GM19395 (cell line): Measurements from ENCODE around the gene RBM38.
"Not testable (repeated sequence)": the region's sequence is repeated elsewhere in the genome, so short reads cannot be mapped to it uniquely, and the experiment has no call there.

Experiments used
- ATAC-seq: cut with Tn5 transposase; IDR thresholded peaks from one replicate; pipeline ENCODE4 v1.9.1; 2021; ENCODE audit warnings: mild to moderate bottlenecking, moderate library complexity; ENCODE audit not compliant: unreplicated experiment

The RBM38 gene

GRCh38 chr20:57390604-57391438 lies at the start of gene RBM38:
TSS of gene RBM38 (plus strand) at chr20:57391396. CDS start at chr20:57391582, 186 bp downstream.
- peak; percentile 42 for ATAC-seq

DNA sequence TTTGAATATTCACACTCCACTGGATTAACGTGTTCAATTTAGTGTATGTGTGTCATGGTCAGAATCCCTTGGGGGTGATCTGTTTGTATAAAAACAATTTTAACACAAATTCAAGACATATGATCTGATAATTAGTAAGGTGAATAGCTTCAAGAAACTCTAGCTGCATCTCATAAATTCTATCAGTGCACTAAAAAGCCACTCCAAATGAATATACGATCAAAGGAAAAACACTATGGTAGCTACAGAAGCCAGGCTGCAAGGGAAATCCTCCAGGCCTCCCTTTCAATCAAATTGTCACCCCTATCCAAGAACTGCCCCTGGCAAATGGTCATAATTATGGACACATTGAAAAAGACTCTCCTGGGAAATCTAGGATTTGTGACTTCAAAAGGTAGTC lies 49.5 kb upstream of the RBM38 start:
- no peak for ATAC-seq

DNA sequence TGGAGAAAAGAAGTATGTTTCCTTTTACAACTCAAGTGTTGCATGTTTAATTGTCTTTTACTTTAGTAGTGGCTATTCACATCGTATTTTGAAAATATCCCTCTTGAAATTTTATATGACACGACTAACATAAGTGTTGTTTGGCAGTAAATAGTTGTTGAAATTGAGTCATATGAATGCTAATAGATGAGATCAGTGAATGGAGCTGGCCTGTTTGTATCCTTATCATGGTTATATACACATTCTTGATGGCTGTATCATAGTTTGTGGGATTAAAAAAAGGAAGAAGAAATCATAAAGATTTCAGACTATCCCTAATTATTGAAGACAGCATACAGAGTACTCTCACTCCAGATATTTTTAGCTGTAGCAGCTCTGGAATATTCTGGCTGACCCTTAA lies 48.4 kb upstream of the RBM38 start:
- ATAC-seq, result no peak

DNA sequence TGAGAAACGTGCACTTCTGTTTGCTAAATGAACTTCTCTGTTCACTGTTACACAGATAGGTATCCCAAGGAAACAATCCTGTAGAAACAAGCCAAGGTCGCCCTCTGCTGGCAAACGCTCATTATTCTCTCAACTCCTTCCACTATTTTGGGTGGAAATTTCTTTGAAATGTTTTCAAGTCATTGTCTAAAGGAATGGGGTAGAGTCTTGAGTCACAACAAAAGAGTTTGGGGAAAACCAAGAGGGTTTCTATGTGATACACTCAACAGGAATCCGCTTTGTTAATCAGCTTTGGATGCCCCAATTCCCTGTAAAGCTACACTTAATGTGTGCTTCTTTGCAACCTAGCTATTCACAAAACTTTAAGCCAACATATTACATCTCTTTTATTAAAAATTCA lies 44.7 kb upstream of the RBM38 start:
- no peak for ATAC-seq

DNA sequence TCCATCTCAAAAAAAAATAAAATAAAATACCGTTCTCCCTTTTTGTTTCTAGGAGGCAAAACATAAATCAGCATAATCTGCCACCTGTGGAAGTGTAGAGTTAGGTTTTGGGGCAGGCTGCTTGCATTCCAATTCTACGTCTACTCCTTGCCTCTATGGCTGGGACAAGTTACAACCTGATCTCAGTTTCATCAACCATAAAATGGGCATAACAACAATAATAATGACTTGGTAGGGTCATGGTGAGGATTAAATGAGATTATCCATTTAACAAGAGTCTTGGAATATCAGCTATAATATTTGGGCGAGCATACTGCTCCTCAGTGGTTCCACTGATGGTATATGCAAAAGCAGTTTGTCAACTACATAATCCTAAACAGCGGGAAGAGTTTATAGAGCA lies 43.8 kb upstream of the RBM38 start:
- ATAC-seq, result no peak

DNA sequence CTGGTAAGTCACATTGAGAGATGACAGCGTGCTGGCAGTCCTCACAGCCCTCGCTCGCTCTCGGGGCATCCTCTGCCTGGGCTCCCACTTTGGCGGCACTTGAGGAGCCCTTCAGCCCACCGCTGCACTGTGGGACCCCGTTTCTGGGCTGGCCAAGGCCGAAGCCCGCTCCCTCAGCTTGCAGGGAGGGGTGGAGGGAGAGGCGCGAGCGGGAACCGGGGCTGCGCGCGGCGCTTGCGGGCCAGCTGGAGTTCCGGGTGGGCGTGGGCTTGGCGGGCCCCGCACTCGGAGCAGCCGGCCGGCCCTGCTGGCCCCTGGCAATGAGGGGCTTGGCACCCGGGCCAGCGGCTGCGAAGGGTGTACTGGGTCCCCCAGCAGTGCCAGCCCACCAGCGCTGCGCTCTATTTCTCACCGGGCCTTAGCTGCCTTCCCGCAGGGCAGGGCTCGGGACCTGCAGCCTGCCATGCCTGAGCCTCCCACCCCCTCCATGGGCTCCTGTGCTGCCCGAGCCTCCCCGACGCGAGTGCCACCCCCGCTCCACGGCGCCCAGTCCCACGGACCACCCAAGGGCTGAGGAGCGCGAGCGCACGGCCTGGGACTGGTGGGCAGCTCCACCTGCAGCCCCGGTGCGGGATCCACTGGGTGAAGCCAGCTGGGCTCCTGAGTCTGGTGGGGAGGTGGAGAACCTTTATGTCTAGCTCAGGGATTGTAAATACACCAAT lies 42.8 kb upstream of the RBM38 start:
- not testable (repeated sequence) for ATAC-seq

DNA sequence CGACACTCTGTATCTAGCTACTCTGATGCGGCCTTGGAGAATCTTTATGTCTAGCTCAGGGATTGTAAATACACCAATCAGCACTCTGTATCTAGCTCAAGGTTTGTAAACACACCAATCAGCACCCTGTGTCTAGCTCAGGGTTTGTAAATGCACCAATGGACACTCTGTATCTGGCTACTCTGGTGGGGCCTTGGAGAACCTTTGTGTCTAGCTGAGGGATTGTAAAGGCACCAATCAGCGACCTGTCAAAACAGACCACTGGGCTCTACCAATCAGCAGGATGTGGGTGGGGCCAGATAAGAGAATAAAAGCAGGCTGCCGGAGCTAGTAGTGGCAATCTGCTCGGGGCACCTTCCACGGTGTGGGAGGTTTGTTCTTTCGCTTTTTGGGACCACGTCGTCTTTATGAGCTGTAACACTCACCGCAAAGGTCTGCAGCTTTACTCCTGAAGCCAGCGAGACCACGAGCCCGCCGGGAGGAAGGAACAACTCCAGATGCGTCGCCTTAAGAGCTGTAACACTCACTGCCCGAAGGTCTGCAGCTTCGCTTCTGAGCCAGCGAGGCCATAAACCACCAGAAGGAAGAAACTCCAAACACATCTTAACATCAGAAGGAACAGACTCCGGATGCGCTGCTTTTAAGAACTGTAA lies 42.1 kb upstream of the RBM38 start:
- ATAC-seq, result not testable (repeated sequence)

GRCh38 chr20:57350081-57350710 lies 41.0 kb upstream of the RBM38 start:
- no peak for ATAC-seq

- not testable (repeated sequence) for ATAC-seq
These were observed 40.5 kb upstream of the RBM38 start for GRCh38 chr20:57350726-57351041.

- ATAC-seq, result peak; percentile 86
These were observed 40.0 kb upstream of the RBM38 start, which contains the start of gene RAE1 for GRCh38 chr20:57351042-57351783. TSS of gene RAE1 (plus strand) at chr20:57351255. CDS start at chr20:57354039, 2,784 bp downstream.

DNA sequence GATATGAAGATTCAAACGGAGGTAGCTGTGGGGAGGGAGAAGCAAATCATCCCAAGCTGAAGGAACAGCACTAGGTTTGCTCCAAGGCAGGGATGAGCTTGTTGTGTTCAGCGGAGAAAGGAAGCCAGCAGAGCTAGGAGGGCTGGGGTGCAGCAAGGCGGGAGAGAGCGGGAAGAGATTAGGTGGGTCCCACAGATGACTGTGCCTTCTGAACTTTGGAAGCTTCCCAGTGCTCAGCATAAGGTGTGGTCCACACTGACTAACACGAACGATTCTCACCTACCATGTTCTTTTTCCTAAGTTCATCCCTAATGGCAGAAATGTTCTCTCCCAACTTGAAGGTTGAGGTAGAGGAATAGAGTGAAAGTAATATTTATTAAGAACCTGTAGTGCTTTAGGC lies 38.9 kb upstream of the RBM38 start:
- no peak for ATAC-seq

DNA sequence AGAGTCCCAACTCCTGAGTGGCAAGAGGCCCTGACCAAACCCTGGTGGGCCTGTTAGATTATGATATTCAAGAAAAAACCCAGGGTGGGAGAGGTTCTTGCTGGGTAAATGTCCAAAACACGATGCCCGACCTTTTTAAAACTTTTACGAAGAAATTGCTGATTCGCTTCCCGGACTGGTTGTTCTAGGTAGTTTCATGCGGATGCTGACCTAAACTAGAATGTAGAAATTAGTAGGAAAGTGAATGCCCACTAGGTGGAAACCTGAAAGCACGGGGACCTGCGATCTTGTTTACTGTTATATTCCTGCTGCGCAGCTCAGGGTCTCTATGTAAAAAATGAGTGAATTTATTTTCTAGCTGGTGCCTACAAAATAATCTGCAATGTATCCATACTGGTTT lies 37.8 kb upstream of the RBM38 start:
- no peak for ATAC-seq

DNA sequence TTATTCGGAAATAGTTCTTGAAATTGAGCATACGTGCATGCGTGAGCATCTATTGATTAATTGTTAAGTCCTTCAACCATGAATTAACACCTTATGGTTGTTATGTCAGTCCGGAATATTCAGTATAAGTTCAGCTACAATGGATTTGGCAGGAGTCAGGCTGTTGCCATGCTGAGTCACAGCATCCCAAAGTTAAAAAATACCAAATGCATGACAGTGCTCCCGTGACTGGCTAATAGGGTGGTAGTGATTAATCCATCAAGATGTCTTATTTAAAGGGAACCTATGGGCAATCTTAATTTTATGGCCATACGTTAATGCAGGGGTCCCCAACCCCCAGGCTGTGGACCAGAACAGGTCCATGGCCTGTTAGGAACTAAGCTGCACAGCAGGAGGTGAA lies 29.7 kb upstream of the RBM38 start:
- ATAC-seq, result no peak

DNA sequence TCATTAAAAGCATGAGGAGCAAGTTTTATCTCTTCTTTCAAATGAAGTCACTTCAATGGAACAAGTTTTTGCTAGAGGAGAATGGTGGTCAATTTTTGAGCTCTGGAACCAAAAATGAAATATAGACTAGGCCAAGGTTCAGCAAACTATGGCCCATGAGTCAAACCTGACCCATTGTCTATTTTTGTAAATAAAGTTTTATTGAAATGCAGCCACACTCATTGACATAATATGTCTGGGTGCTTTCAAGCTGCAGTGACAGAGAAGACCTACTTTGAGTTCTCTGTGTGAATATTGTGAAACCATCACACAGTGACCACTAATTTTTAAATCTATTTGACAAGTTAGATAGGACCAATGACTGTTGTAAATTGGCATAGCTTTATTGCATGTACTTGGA lies 26.7 kb upstream of the RBM38 start:
- no peak for ATAC-seq

- no peak for ATAC-seq
These were observed 21.6 kb upstream of the RBM38 start for GRCh38 chr20:57369596-57369995.

DNA sequence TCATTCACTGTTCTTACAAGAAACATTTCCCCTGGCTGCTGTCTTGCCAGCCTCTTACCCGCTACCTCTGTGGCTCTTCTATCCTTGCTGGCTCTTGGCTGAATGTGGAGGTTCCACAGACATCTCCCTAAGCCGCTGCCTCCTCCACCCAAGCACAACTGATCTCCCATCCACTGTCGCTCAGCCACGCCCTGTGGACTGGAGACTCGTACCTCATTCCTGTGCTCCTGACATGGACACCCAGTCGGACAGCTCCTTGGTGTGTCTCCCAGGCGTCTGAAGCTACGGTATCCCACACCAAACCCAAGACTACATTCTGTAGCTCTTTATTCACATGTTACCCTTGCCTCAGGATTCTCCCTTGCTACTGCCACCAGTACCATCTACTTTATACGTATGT lies 20.9 kb upstream of the RBM38 start:
- no peak for ATAC-seq

DNA sequence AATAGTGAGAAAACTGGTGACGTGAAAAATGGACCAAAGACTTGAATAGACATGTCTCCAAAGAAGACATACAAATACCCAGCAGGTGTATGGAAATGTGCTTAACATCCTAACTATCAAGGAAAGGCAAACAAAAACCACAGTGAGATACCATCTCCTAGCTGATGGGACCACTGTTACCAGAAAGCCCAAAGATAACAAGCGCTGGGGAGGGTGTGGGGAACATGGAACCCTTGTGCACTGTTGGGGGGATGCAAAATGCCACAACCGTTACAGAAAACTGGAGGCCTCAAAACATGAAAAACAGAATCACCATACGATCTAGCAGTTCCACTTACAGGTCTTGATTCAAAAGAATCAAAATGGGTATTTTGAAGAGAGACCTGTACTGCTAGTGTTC lies 19.8 kb upstream of the RBM38 start:
- ATAC-seq, result no peak

DNA sequence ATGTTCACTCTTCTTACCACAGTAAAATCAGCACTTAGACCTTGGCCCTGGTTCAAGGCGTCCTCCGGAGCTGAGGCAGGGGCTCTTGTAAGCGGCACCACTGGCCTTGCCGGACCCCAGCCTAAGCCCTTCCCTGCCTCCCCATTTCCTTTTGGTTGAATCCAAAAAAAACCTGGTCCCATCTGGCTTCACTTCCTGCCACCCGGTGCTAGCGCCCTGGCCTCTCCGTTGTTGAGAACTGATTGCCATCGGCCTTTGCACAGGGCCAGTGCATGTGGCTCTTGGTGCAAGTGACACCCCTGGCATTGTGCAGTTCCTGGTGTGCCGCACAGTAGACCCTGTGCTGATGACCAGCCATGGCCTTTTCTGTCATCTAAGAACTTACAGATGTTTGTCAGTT lies 19.0 kb upstream of the RBM38 start:
- ATAC-seq, result no peak

DNA sequence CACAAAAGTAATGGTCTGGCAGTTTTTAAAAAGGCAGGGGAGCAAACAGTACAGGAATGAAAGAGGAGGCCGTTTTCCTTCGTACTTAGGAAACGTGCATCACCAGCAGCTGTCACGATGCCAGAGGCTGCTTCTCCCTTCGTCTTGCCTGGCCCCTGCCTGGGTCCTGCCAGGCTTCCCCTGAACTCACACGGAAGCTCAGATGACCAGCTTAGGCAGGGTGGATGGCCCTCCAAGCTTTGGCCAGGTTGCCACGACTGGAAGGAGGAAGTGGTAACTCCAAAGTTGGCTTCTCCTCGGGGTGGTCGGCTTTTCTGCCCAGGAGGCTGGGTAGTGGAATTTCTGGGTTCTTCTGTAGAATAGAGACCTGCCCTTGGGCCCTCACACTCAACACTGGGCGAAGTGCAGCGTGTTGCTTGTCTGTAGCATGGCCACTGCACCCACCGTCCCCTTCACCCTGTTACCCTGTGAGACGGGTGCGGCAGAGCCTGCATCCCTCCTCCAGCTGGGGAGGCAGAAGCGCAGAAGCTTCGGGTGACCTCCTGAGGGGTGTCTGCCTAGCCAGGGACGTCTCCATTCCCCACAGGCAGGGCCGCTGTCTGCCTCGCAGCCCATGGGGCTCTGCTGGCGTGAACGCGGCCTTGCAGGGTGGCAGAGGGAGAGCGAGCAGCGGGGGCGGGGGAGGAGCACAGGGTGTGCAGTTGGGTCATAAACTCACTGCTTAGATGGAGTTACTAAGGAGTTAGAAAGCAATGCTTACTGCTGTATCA lies 18.4 kb upstream of the RBM38 start:
- no peak for ATAC-seq

DNA sequence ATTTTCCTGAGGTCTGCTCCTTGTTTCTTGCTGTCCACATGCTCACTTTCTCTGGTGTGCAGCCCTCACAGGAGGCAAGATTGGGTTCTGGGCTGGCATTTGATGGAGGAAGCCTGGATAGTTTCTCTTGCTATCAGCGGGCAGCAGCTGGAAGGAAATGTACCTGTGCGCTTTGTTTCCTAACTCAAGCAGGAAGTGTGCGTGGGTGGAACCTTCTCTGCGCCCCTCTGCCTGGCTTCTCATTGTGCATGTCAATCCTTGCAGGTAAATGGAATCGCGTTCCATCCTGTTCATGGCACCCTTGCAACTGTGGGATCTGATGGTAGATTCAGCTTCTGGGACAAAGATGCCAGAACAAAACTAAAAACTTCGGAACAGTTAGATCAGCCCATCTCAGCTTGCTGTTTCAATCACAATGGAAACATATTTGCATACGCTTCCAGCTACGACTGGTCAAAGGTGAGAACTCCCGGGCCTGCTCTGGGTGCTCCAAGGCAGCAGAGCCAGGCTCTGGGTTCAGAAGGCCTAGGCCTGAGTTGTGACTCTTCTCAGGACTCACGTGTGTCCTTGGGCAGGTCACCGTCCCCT lies 16.8 kb upstream of the RBM38 start:
- ATAC-seq, result no peak
